Endothelial cell of umbilical vein (primary cell): ENCODE data around the gene MDH2. TPM values are rescaled to one million over a fixed set of nuclear protein-coding genes. Genes with fewer than 3 reads are reported as not detected.

Source experiments
- BruUV-seq: library from RNA; stranded (reverse); fragments of 400-500 nt; replicated peaks from 2 replicates; lab custom pipeline; 2021; lab: Mats Ljungman, UMichigan
- CTCF ChIA-PET: fragments of 300-600, 350-600 bp; sonication (Branson Sonifier 250); formaldehyde crosslinking; loops from one replicate; lab custom pipeline; 2021; ENCODE audit warnings: antibody characterized with exemption, inconsistent platforms; lab: Charles Lee
- POLR2A ChIA-PET: fragments of 300-600, 350-600 bp; sonication (Branson Sonifier 250); formaldehyde crosslinking; loops from one replicate; lab custom pipeline; 2021; ENCODE audit warnings: antibody characterized with exemption, inconsistent platforms; lab: Charles Lee
- DNase-seq: peaks from one replicate; pipeline ENCODE4 v3.0.0-alpha.2; 2011; ENCODE audit warnings: low read depth, low spot score
- FAIRE-seq: peaks from 2 replicates; lab custom pipeline; 2011; peaks lifted over from hg19 to GRCh38; lab: Jason Lieb, UNC
- H2AFZ ChIP-seq: 2 replicates; pipeline ENCODE4 v1.6.0; 2012; ENCODE audit warnings: low read depth, low read length, control low read depth, inconsistent platforms
- H3K27ac ChIP-seq: 2 replicates; pipeline ENCODE4 v1.5.1; 2011; ENCODE audit warnings: low read depth, mild to moderate bottlenecking, control low read depth, low read length, moderate library complexity; ENCODE audit not compliant: insufficient read depth
- H3K27me3 ChIP-seq, 2 experiments: 2 replicates each; pipeline versions ENCODE4 v1.6.0 to v1.6.1; 2011; ENCODE audit warnings: low read length in 2 of 2, mixed read lengths in 1 of 2; ENCODE audit not compliant: control insufficient read depth in 2 of 2, insufficient read depth in 2 of 2
- H3K36me3 ChIP-seq, 2 experiments: 2 replicates in 1 of 2; 3 replicates in 1 of 2; pipeline ENCODE4 v1.5.1; 2011; ENCODE audit warnings: low read length in 2 of 2, mild to moderate bottlenecking in 1 of 2, moderate library complexity in 1 of 2; ENCODE audit not compliant: control insufficient read depth in 2 of 2, insufficient read depth in 2 of 2; ENCODE audit errors: extremely low read depth in 1 of 2
- H3K4me1 ChIP-seq: 3 replicates; pipeline ENCODE4 v1.5.1; 2011; ENCODE audit warnings: mild to moderate bottlenecking, low read length; ENCODE audit not compliant: control insufficient read depth, insufficient read depth; ENCODE audit errors: extremely low read depth
- H3K4me2 ChIP-seq: 2 replicates; pipeline ENCODE4 v1.6.1; 2011; ENCODE audit warnings: low read length, control low read depth, mixed read lengths; ENCODE audit not compliant: insufficient read depth
- H3K4me3 ChIP-seq, 3 experiments: fragments of 200-600 bp in 1 of 3; sonication (generic), shearing (Covaris generic) in 1 of 3; replicated peaks in 1 of 3; 2 replicates each; pipeline ENCODE4 v1.5.1; 2011 to 2016; ENCODE audit warnings: control low read depth in 3 of 3, low read length in 3 of 3, mild to moderate bottlenecking in 2 of 3, inconsistent platforms in 1 of 3, low read depth in 1 of 3, moderate library complexity in 1 of 3; ENCODE audit not compliant: insufficient read depth in 1 of 3
- H3K79me2 ChIP-seq: 2 replicates; pipeline ENCODE4 v1.6.0; 2012; ENCODE audit warnings: low read length, inconsistent platforms; ENCODE audit not compliant: control insufficient read depth, insufficient read depth
- H3K9ac ChIP-seq: replicated peaks from 2 replicates; pipeline ENCODE3; 2011; ENCODE audit warnings: low read length, control low read depth; ENCODE audit not compliant: insufficient read depth; ENCODE audit errors: extremely low read depth
- H3K9me1 ChIP-seq: replicated peaks from 3 replicates; pipeline ENCODE4 v1.6.0; 2011; ENCODE audit warnings: mild to moderate bottlenecking, low read length; ENCODE audit not compliant: control insufficient read depth, insufficient read depth; ENCODE audit errors: extremely low read depth
- H3K9me3 ChIP-seq: replicated peaks from 2 replicates; pipeline ENCODE4 v1.5.1; 2012; ENCODE audit warnings: low read length, inconsistent platforms; ENCODE audit not compliant: control insufficient read depth, insufficient read depth
- H4K20me1 ChIP-seq: replicated peaks from 2 replicates; pipeline ENCODE3; 2011; ENCODE audit warnings: mild to moderate bottlenecking, low read length; ENCODE audit not compliant: control insufficient read depth, insufficient read depth; ENCODE audit errors: extremely low read depth
- CTCF ChIP-seq, 2 donors: IDR thresholded peaks; 1 replicate in 1 of 2; 2 replicates in 1 of 2; pipeline ENCODE4 v1.5.1; 2011; ENCODE audit warnings: low read length in 2 of 2, mild to moderate bottlenecking in 2 of 2, moderate library complexity in 2 of 2, control low read depth in 1 of 2, inconsistent platforms in 1 of 2, low read depth in 1 of 2; ENCODE audit not compliant: insufficient read depth in 1 of 2; ENCODE audit errors: extremely low read depth in 1 of 2
- GATA2 ChIP-seq: IDR thresholded peaks from 2 replicates; pipeline ENCODE4 v1.7.0; 2011; ENCODE audit warnings: low read depth, mild to moderate bottlenecking, moderate library complexity, mixed read lengths, low read length; ENCODE audit not compliant: insufficient read length, insufficient read depth
- MAX ChIP-seq: IDR thresholded peaks from 2 replicates; pipeline ENCODE4 v1.6.1; 2011; ENCODE audit not compliant: insufficient read depth, insufficient read length
- dilution Hi-C: fragments of 300-500 bp; cut with MboI; formaldehyde crosslinking; loops from one replicate; pipeline ENCODE4 v1.15.0; 2019; ENCODE audit warnings: low sequenced_read_pairs; ENCODE audit not compliant: extremely low pct_ligation_motif_present
- intact Hi-C: fragments of 100-400 bp; cut with micrococcal nuclease; formaldehyde crosslinking; loops from one replicate; pipeline ENCODE4 v1.10.0; 2022
- polyA plus RNA-seq, 4 experiments: library from polyadenylated mRNA; depleted of rRNA in 3 of 4; stranded (reverse) in 3 of 4; unstranded in 1 of 4; fragments of >200 nt; gene quantifications; 2 replicates each; pipeline versions ENCODE4 v1.2.1 to v1.2.3, GENCODE V29; 2011 to 2012; ENCODE audit warnings: missing spikeins in 1 of 4
- total RNA-seq: library from RNA; stranded (reverse); gene quantifications from 2 replicates; pipeline ENCODE4 v1.2.3, GENCODE V29; 2021

Gene MDH2
- total and polyA plus RNA-seq, 2 donors (not counting 3 experiments of a cell fraction or from before 2014, with no cell fraction given) = 123 to 175 TPM

GRCh38 chr7:76066716-76067503 is 19.0 kb downstream of the MDH2 start:
- dilution Hi-C loops = no loop called here
- H2AFZ ChIP-seq = no peak overlapping the region
- TF ChIP-seq MAX = no peak
- no peak for TF ChIP-seq GATA2
- intact Hi-C loops = no loop called here
- H3K4me1 ChIP-seq = no peaks in the 10 kb centered on the region
- no peaks in the 10 kb centered on the region for H4K20me1 ChIP-seq
- no peak overlapping the region for H3K4me2 ChIP-seq
- H3K9me3 ChIP-seq = no peaks in the 10 kb centered on the region
- no peak for FAIRE-seq
- CTCF ChIA-PET = interaction anchor here (0.6 to 7.3 kb wide), 4 partner anchors 65 to 226 kb away, joined by 3 to 63 read pairs (median 4); no protein-coding TSS in a partner anchor
- H3K36me3 ChIP-seq = peaks cover 8 to 30% of the 10 kb centered on the region in 2 experiments
- POLR2A ChIA-PET = no interaction called here
- BruUV-seq = no TSS peak
- no peaks in the 10 kb centered on the region for H3K27me3 ChIP-seq
- DNase-seq = no peak
- no peaks in the 10 kb centered on the region for H3K9me1 ChIP-seq
- no peak overlapping the region for H3K4me3 ChIP-seq
- H3K9ac ChIP-seq = no peak overlapping the region
- H3K27ac ChIP-seq = no peak overlapping the region
- H3K79me2 ChIP-seq = no peaks in the 10 kb centered on the region

- Histone ChIP-seq H3K27me3 (no peaks in the 10 kb centered on the region), H3K79me2 (no peaks in the 10 kb centered on the region), H3K9ac (no peak overlapping the region), H2AFZ (no peak overlapping the region), H3K4me2 (no peak overlapping the region), H3K9me1 (no peaks in the 10 kb centered on the region), H4K20me1 (no peaks in the 10 kb centered on the region), H3K4me1 (no peaks in the 10 kb centered on the region), H3K27ac (no peak overlapping the region), H3K36me3 (peaks cover 8 to 20% of the 10 kb centered on the region in 2 experiments), H3K9me3 (no peaks in the 10 kb centered on the region), H3K4me3 (no peak overlapping the region)
- peak; percentile 88 for FAIRE-seq
- ChIA-PET CTCF (interaction anchor here (0.6 to 7.3 kb wide), 14 partner anchors 13 to 194 kb away, joined by 3 to 63 read pairs (median 3); partner anchors contain the start of genes MDH2 and STYXL1), POLR2A (interaction anchor here (0.7 kb wide), 1 partner anchor 435 kb away, joined by 9 read pairs; no protein-coding TSS in a partner anchor)
- TF ChIP-seq GATA2 (no peak), CTCF (IDR thresholded peaks at IDR 0.05; ENCODE audit: extremely low read depth in 1 of 2, insufficient read depth in 1 of 2, low read depth in 1 of 2, low read length in 2 of 2) (peak; percentile 9 to 20)
- dilution Hi-C loops = no loop called here
- BruUV-seq = no TSS peak
- DNase-seq = peak; percentile 61
- intact Hi-C loops = loop anchor here (1.0 kb wide), 1 partner anchor 61 kb away; no protein-coding TSS in a partner anchor
Measured at GRCh38 chr7:76069238-76069638, 21.3 kb downstream of the MDH2 start.
